Renal cortical epithelial cell (primary cell): Measurements from ENCODE around the gene PDE4B. TPM values are rescaled to one million over a fixed set of nuclear protein-coding genes. Genes with fewer than 3 reads are reported as not detected.

Source experiments
- DNase-seq: peaks from one replicate; pipeline ENCODE4 v3.0.0-alpha.2; 2011; ENCODE audit warnings: low read depth
- total RNA-seq: library from RNA; depleted of rRNA; stranded (reverse); fragments of >200 nt; gene quantifications from 2 replicates; pipeline ENCODE4 v1.2.3, GENCODE V29; 2014

Gene PDE4B
- 0.70 and 1.0 TPM in 2 replicates for total RNA-seq

DNA sequence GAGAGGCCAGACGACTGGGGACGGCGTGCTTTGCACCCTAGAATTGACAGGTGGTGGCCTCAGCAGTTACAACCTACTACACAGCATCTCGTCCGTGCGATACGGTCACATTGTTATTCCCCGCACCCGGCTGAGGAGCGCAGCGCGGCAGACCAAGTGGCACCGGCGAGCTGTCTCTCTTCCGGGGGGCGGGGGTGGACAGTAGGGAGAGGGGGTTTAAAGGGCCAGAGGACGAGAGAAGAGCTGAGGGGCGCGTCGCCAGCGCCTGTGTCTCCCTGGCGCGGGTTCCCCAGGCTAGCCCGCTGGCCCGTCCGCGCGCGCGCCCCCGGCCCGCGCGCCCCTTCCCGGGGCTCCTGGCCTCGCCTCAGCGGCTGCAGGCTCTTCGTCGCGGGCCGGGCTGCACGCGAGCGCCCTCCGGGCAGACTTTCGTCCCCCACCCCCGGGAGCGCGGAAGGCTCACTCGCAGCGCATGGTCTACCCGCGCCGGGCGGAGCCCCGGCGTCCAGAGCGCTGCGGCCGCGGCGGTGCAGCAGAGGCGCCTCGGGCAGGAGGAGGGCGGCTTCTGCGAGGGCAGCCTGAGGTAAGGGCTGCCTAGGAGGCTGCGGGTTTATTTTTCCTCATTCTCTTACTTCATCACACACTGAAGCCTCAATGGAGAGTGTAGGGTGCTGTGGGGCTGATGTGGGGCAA, at the start of gene PDE4B:
TSS of gene PDE4B (plus strand) at position 227 of the 690 bp plus-strand sequence.
- DNase-seq: no peak

- no peak for DNase-seq
These were observed 48.0 kb upstream of the PDE4B start for GRCh38 chr1:65744731-65745130.

- DNase-seq: no peak
These were observed 40.7 kb upstream of the PDE4B start for GRCh38 chr1:65751961-65752360.

GRCh38 chr1:65756616-65757015, 36.1 kb upstream of the PDE4B start:
- no peak for DNase-seq

DNA sequence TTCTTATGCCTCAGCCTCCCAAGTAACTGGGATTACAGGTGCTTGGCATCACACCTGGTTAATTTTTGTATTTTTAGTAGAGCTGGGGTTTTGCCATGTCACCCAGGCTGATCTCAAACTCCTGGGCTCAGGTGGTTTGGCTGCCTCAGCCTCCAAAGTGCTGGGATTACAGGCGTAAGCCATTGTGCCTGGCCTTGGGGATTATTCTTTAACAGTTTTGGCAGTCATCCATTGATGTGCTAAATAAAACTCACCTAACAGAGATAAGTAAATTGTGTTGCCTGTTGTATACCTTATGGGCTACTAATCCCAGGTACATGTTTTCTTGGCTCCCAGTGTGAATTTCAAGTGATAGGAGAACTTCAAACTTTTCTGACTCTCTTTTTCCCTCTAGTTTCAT, 35.2 kb upstream of the PDE4B start:
- DNase-seq: no peak

DNA sequence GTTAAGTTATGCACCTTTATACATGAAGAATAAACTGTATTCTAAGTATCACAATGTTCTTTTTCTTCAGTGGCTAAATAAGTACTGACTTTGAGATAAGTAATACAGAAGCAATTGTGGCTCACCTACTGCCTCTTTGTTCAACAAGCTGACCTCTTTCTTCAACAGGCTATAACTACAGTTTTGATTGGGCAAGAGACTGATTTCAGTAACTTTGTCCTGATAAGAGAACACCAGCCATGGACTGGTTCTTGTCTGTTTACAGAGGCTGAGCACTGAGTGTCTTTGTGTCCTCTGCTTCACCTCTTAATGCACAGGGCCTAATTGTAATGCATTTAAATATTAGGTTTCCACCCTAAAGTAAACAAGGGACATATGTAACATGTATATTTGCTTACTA, 34.6 kb upstream of the PDE4B start:
- no peak for DNase-seq

DNA sequence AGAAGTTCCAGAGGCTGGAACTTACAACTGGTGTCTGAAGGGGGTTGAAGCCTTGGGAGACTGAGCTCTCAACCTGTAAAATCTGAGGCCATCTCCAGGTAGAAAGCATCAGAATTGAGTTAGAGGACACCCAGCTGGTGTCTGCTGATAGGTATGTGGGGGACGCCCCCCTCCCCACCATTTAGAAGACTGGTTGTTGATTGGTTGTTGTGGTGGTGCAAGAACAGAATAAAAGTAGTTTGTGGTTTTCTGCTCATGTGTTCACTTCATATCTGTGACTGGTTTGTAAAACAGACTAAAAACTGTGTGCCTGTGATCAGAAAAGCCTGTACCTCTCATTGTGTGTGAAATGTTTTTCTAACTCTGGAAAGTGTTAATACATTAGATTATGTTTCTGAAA, 33.2 kb upstream of the PDE4B start:
- no peak for DNase-seq

- DNase-seq: peak; percentile 82
These were observed 30.4 kb upstream of the PDE4B start for GRCh38 chr1:65762081-65762862.

GRCh38 chr1:65764052-65764451, 28.6 kb upstream of the PDE4B start:
- no peak for DNase-seq

GRCh38 chr1:65765631-65766030, 27.1 kb upstream of the PDE4B start:
- DNase-seq: no peak

GRCh38 chr1:65769636-65770035, 23.1 kb upstream of the PDE4B start:
- DNase-seq: no peak

GRCh38 chr1:65772607-65773006, 20.1 kb upstream of the PDE4B start:
- no peak for DNase-seq

DNA sequence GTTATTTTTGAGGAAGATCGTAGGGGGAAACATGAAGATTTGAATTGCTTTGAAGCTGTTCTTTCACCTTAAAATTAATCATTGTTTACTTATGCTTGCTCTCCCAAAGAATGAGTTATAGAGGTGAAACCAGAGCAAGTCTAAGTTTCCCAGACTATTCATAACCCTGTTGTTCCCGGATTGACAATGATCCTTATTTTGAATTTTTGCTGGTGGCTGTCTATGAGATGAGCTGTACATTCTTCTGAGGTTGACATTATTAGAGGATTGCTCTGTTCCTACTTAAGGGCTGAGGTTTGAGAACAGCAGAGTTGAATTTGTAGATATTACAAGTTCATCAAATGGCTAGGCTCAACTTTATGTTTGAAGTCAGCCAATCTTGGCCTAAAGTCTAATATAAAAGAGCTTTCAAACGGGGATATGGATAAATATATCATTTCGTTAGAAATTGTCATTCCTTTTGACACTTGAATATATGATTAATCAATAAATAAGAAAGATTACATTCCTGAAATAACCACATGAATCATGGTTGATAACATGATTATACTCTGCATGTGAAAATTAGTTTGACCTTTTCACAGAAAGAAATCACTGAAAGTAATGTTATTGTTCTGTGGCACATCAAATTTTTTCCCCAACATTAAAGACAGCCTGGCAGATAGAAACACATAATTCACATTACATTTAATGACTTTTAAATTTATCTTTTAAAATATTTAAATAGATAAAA, 19.1 kb upstream of the PDE4B start:
- peak; percentile 25 for DNase-seq

GRCh38 chr1:65788762-65789161, 3.9 kb upstream of the PDE4B start:
- no peak for DNase-seq

DNA sequence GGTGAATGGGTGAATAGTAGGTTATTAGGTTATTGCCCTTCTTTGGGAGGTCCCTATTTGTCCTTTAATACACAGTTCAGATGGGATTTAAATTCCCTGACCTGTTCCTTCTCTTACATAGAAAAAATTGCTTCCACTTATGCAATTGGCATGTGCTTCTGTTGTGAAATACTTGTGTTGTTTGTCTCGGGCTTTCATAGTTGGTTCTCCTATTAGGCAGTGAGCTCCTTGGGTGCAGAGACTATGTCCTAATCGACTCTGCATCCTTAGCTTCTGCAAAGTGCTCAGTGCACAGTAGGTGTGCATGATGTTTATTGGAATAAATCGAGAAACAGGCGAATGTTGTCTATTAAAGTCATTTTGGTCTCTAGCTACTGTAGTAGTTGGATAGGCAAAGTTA, 1.3 kb upstream of the PDE4B start:
- DNase-seq: peak; percentile 3

DNA sequence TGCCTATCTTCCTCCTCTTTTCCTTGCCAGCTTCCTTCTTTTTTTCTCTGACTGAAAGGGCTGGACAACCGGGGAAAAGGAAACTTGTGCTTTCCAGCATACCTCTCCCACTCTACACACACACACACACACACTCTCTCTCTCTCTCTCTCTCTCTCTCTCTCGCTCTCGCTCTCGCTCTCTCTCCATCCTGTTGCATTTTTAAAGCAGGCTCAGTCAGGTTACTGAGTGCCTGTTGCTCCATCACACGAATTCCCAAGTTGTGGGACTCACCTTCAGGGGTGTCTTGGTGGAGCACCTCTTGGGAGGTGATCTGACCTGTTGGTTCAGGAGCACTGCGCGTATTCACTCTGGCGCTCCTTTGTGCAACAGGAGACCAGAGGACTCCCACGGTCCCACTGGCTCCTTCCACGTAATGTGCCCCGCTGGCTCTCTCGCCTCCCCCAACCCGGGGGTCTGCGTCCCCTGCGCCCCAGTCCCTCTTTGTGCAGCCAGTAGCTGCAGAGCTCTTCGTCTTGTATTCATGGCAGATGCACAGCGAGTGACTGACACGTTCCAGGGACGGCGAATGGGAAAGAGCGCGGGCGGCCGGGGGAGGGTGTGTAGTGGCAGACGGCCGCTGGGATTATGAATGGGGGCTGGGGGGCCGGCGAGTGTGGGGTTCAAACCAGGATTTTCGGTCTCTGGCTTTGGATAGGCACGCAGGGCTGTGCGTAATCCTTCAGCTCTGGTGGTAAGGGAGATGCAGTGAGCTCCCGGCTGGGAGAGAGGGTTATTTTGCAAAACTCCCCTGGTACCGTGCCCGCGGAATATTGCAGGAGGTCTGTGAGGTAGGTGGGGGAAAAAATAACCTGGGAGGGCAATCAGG, 660 bp upstream of the PDE4B start:
- no peak for DNase-seq

DNA sequence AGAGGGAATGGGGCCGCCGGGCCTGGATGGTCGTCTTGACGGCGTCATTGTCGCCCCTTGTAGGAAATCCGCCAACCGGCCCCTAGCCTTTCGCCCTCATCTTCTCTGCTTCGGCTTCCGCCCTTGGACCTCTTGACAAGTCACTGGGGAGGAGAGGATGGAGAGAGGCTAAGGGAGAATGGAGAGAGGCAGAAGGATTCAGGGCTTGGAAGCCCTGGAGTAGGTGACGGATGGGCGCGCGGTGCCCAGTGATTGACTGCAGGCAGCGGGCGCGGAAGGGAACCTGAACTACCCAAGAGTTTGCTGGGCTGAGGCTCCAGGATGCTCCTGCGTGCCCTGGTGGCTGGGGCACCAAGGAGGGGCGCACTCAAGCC, 651 bp downstream of the PDE4B start:
- DNase-seq: no peak

GRCh38 chr1:65795311-65795710, 2.6 kb downstream of the PDE4B start:
- no peak for DNase-seq

DNA sequence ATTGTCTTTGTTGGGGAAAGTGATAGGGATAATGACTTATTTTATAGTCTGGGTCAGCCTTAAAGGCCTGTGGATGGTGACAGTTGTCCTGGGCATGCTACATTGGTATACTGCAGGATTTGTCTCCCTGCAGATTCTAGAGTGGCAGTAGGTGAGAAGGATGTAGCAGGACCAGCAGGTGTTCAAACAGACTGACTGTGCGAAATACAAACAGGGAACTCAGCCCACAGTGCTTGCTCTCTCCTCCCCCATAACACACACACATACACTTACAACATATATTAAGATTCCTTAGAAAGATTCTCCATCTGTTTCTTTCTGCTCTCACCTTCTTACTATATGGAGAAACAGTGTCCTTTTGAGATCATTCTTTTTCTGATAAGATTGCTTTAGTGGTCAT, 6.9 kb downstream of the PDE4B start:
- no peak for DNase-seq

GRCh38 chr1:65804584-65804983, 11.9 kb downstream of the PDE4B start:
- no peak for DNase-seq

DNA sequence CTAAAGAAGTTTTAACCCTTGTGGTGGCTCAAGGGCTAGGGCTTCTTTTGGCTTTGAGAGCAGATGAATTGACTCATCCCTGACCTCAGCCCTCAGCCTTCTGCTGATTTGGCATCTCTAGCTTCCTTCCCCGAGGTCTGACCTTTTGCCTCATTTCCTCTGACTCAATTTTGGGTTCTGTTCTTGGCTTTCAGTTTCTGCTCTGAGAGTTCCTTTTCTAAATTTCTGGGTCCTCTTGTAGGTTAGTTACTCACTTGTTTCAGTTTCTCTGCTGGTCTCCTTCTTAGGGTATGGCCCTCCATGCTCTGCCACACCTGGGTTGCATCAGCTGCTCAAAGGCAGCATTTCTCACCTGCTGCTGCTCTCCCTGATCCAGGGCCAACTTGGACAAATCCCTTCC, 19.4 kb downstream of the PDE4B start:
- DNase-seq: peak; percentile 71

DNA sequence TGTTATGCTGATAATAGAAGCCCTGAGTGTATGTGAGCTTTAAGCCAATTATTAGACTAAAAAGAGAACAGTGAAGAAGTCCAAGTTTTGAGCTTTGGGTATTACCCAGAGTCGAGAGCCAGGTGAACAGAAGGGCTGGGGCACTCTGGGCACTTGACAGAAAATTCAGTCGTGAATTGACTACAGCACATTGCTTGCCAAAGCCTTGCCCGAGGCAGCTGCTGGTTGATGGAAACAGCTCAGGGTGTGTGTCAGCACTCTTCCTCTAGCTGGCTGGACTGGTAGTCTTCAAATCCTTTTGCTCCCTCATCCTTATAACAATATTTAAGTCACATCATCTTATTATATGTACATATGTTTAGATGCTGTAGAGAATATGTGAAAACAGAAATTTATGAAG, 21.3 kb downstream of the PDE4B start:
- no peak for DNase-seq
